ENCODE data around the gene BACE2.

- TF ChIP-seq CTCF (IDR thresholded peaks at IDR 0.05; ENCODE audit: poor library complexity) (no peak), EZH2 (IDR thresholded peaks at IDR 0.05; ENCODE audit: borderline replicate concordance) (no peak)
These were observed 112.4 kb downstream of the BACE2 start for GRCh38 chr21:41280115-41280919.
